Smooth muscle cell of the coronary artery (primary cell): ENCODE data around the gene ACOT4. TPM values are rescaled to one million over a fixed set of nuclear protein-coding genes. Genes with fewer than 3 reads are reported as not detected.

Source experiments
- total RNA-seq: library from RNA; depleted of rRNA; stranded (reverse); fragments of >200 nt; gene quantifications from 2 replicates; pipeline ENCODE4 v1.2.3, GENCODE V29; 2014; ENCODE audit warnings: low replicate concordance

ACOT4 gene
- total RNA-seq, result 0.12 and 0.68 TPM in 2 replicates

GRCh38 chr14:73591690-73592449, at the start of gene ACOT4:
Gene ACOT4 (plus strand): TSS chr14:73591873. CDS start chr14:73591960, 87 bp downstream.

GRCh38 chr14:73569185-73569958, 22.3 kb upstream of the ACOT4 start, which contains the start of gene ACOT2:
Gene ACOT2 (plus strand): TSS chr14:73569213. CDS start chr14:73569241, 28 bp downstream.

GRCh38 chr14:73612339-73613045, 20.8 kb downstream of the ACOT4 start, which contains the start of gene ACOT6:
Gene ACOT6 (plus strand): TSS chr14:73612517. CDS start chr14:73612572, 55 bp downstream.

GRCh38 chr14:73644531-73645247, 53.0 kb downstream of the ACOT4 start, which contains the start of gene DNAL1:
Gene DNAL1 (plus strand): TSS chr14:73644986. CDS start chr14:73645040, 54 bp downstream.

Other genes with a start within 250 kb of the ACOT4 start
- gene NUMB, start 133.3 kb upstream of the ACOT4 start, total RNA-seq, result 19.1 and 35.3 TPM in 2 replicates
- gene RIOX1, start 100.9 kb upstream of the ACOT4 start, total RNA-seq, result 7.5 and 15.8 TPM in 2 replicates
- 3.0 and 3.6 TPM in 2 replicates for gene ACOT1, start 54.7 kb upstream of the ACOT4 start, total RNA-seq
- gene HEATR4, start 32.9 kb upstream of the ACOT4 start, total RNA-seq, result 0.12 TPM in 1 of 2 replicates, not detected in the other
- gene ACOT2, start 22.7 kb upstream of the ACOT4 start, total RNA-seq, result 15.2 and 32.5 TPM in 2 replicates
- gene ACOT6, start 20.6 kb downstream of the ACOT4 start, total RNA-seq, result not detected in 2 replicates
- 3.9 and 8.7 TPM in 2 replicates for gene DNAL1, start 53.1 kb downstream of the ACOT4 start, total RNA-seq
- gene PNMA1, start 122.5 kb downstream of the ACOT4 start, total RNA-seq, result 6.6 and 14.1 TPM in 2 replicates